Spleen (tissue), 11 donors: Measurements from ENCODE around the gene ALDH1A3. TPM values are rescaled to one million over a fixed set of nuclear protein-coding genes. Genes with fewer than 3 reads are reported as not detected.

ENCODE experiments used
- DNase-seq: peaks from one replicate; pipeline ENCODE4 v3.0.0-alpha.2; 2020
- H3K27ac ChIP-seq, 8 donors: fragments of 200-600 bp; sonication (generic) in 7 of 8; 1 replicate in 4 of 8; 2 replicates in 4 of 8; pipeline versions ENCODE4 v1.5.0 to v1.8.0; 2016 to 2021; ENCODE audit warnings: inconsistent platforms in 4 of 8, mild to moderate bottlenecking in 4 of 8, moderate library complexity in 1 of 8
- H3K27me3 ChIP-seq, 7 donors: fragments of 200-600 bp; sonication (generic) in 6 of 7; replicated peaks in 1 of 7; 1 replicate in 4 of 7; 2 replicates in 3 of 7; pipeline versions ENCODE4 v1.5.0 to v1.8.0; 2016 to 2021; ENCODE audit warnings: inconsistent platforms in 3 of 7, mild to moderate bottlenecking in 1 of 7
- H3K36me3 ChIP-seq, 6 donors: fragments of 200-600 bp; sonication (generic) in 5 of 6; 1 replicate in 4 of 6; 2 replicates in 2 of 6; pipeline versions ENCODE4 v1.5.0 to v1.8.0; 2016 to 2021; ENCODE audit warnings: inconsistent platforms in 2 of 6
- H3K4me1 ChIP-seq, 6 donors: fragments of 200-600 bp; sonication (generic) in 5 of 6; 1 replicate in 3 of 6; 2 replicates in 3 of 6; pipeline versions ENCODE4 v1.5.0 to v1.8.0; 2016 to 2021; ENCODE audit warnings: inconsistent platforms in 3 of 6
- H3K4me3 ChIP-seq, 8 donors: fragments of 200-600 bp; sonication (generic) in 7 of 8; 1 replicate in 4 of 8; 2 replicates in 4 of 8; pipeline versions ENCODE4 v1.5.0 to v1.8.0; 2016 to 2021; ENCODE audit warnings: inconsistent platforms in 4 of 8, mild to moderate bottlenecking in 4 of 8, moderate library complexity in 2 of 8
- H3K9me3 ChIP-seq, 8 donors: fragments of 200-600 bp; sonication (generic) in 7 of 8; 1 replicate in 4 of 8; 2 replicates in 4 of 8; pipeline versions ENCODE4 v1.5.0 to v1.8.0; 2016 to 2021; ENCODE audit warnings: inconsistent platforms in 4 of 8
- POLR2A ChIP-seq, 3 donors: fragments of 450-650 bp; IDR thresholded peaks; one replicate each; pipeline ENCODE4 v1.5.1; 2017; ENCODE audit warnings: antibody characterized with exemption in 3 of 3, mild to moderate bottlenecking in 1 of 3
- POLR2AphosphoS5 ChIP-seq, 3 donors: sonication (generic); formaldehyde crosslinking; IDR thresholded peaks; one replicate each; pipeline ENCODE4 v1.5.1; 2017; ENCODE audit warnings: antibody characterized with exemption in 3 of 3
- WGBS, 5 donors: extraction: QIAGEN DNeasy Blood & Tissue Kit in 3 of 5; methylation state at CpG; one replicate each; pipeline versions ENCODE4 v1.1.5 to v1.1.7; 2013 to 2018; 5-methylcytosine and 5-hydroxymethylcytosine counted together
- intact Hi-C: fragments of 100-400 bp; cut with DNase I; formaldehyde crosslinking; loops from one replicate; pipeline ENCODE4 v1.15.0; 2023; ENCODE audit warnings: low total_unique reads
- polyA plus RNA-seq, 3 donors: library from polyadenylated mRNA; stranded (reverse); fragments of 200-250 nt; gene quantifications; one replicate each; pipeline ENCODE4 v1.2.1, GENCODE V29; 2013
- total RNA-seq, 7 donors: library from RNA; depleted of rRNA in 3 of 7; stranded (reverse); fragments of >200 nt in 3 of 7; fragmentation: NEBNext Ultra II Directional in 4 of 7; extraction: Animal tissue kit (Norgen Biotek cat#: 25700) in 4 of 7; gene quantifications; one replicate each; pipeline versions ENCODE4 v1.1.0 to v1.2.1, GENCODE V29; 2016 to 2021
- TF ChIP-seq, protein P1 (sequence below), 11 experiments: fragments of 200-600 bp in 7 of 11; fragments of 450-650 bp in 4 of 11; sonication (generic) in 4 of 11; IDR thresholded peaks in 8 of 11; conservative IDR thresholded peaks in 3 of 11; 1 replicate in 7 of 11; 2 replicates in 4 of 11; pipeline versions ENCODE4 v1.4.0 to v1.8.0; 2016 to 2021; ENCODE audit warnings: antibody characterized with exemption in 11 of 11, inconsistent platforms in 4 of 11, mild to moderate bottlenecking in 1 of 11
- donor health status: healthy with polysubstance abuse.
- donor health status: DM: no; HTN: no; CAD: no; lungs with moderate emphysema.
- donor health status: DM: no; HTN: no; CAD: no.
- donor health status: Bipolar disorder and iron deficiency.
- donor health status: healthy.
- donor health status: DM: no; HTN: no; CAD: no.
- donor health status: DM: yes; HTN: yes; CAD: no.

ALDH1A3 gene
- total and polyA plus RNA-seq, 10 donors, result 0.94 to 22.3 (median 4.6) TPM

DNA sequence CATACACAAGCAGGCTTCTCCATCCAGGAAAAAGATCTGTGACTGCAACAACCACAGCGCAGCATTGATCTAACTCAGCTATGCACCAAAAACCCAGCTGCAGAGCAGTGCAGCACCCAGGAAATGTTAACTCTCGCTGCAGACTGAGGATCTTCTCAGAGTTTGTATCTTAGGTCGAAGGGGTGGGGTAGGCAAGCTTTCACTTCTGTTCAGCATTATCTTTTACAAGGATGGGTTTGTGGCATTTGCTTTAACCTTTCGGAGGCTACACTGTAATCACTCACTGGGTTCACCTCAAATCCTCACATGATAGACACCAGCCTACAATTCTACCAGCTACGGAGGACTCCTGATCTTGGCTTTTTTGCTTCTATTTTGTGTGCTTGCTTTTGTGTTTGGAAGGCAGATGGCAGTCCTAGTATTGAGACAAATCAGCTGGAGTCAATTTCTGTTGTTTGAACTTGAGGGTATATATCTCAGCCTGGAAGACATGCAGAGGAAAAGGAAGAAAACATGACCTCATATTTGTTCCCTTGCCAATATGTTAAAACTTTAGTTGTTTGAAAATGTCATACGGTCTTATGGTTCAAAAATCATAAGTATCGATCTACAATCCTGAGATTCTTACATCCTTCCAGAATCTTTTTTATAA is 64.7 kb downstream of the ALDH1A3 start:
- TF ChIP-seq POLR2A (IDR thresholded peaks at IDR 0.05), result no peak
- TF ChIP-seq POLR2AphosphoS5 (IDR thresholded peaks at IDR 0.05), result no peak
- TF ChIP-seq, protein P1, sequence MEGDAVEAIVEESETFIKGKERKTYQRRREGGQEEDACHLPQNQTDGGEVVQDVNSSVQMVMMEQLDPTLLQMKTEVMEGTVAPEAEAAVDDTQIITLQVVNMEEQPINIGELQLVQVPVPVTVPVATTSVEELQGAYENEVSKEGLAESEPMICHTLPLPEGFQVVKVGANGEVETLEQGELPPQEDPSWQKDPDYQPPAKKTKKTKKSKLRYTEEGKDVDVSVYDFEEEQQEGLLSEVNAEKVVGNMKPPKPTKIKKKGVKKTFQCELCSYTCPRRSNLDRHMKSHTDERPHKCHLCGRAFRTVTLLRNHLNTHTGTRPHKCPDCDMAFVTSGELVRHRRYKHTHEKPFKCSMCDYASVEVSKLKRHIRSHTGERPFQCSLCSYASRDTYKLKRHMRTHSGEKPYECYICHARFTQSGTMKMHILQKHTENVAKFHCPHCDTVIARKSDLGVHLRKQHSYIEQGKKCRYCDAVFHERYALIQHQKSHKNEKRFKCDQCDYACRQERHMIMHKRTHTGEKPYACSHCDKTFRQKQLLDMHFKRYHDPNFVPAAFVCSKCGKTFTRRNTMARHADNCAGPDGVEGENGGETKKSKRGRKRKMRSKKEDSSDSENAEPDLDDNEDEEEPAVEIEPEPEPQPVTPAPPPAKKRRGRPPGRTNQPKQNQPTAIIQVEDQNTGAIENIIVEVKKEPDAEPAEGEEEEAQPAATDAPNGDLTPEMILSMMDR (IDR thresholded peaks at IDR 0.05 in 8 of 11, conservative IDR thresholded peaks at IDR 0.05 in 3 of 11), result no peak
- Histone ChIP-seq H3K36me3 (peaks cover 0 to 5% (median 0%) of the 10 kb centered on the region in 6 donors), H3K4me3 (no peak overlapping the region), H3K4me1 (peaks cover 7 to 71% (median 48%) of the 10 kb centered on the region in 6 donors), H3K27ac (peak overlapping the region in 5 of 8 donors; percentile 0 to 57 (median 49)), H3K27me3 (no peaks in the 10 kb centered on the region), H3K9me3 (no peaks in the 10 kb centered on the region)
- DNase-seq, result no peak
- intact Hi-C loops, result no loop called here
- 58 to 77% (median 71%) methylated on average over 7 of the region's 7 CpGs for WGBS, 5 donors

DNA sequence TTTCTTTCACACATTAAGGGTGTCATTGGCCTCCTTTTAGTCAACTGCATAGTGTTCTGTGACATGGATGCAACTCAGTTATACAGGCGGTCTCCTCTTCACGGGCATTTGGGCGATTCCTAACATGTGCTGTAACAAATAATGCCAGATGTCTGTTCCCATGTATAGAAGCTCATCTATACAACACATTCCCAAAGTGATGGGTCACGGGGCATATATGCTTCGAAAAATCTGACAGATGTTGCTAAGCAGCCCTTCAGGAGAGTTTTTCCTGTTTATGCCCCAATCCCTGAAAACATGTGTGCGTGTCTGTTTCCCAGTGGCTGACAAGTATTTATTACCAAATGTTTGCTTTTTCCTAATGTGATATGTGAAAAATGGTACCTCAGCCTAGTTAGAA is 65.4 kb downstream of the ALDH1A3 start:
- Histone ChIP-seq H3K9me3 (no peaks in the 10 kb centered on the region), H3K27ac (peak overlapping the region in 3 of 8 donors; percentile 38 to 50 (median 49)), H3K4me1 (peaks cover 7 to 71% (median 44%) of the 10 kb centered on the region in 6 donors), H3K36me3 (peaks cover 0 to 5% (median 0%) of the 10 kb centered on the region in 6 donors), H3K4me3 (no peak overlapping the region), H3K27me3 (no peaks in the 10 kb centered on the region)
- no peak for TF ChIP-seq POLR2A (IDR thresholded peaks at IDR 0.05)
- TF ChIP-seq POLR2AphosphoS5 (IDR thresholded peaks at IDR 0.05), result no peak
- TF ChIP-seq, protein P1 (IDR thresholded peaks at IDR 0.05 in 8 of 11, conservative IDR thresholded peaks at IDR 0.05 in 3 of 11), result no peak
- intact Hi-C loops, result no loop called here
- DNase-seq, result no peak
- WGBS, 5 donors, result 85 to 92% (median 90%) methylated on average over 6 of the region's 6 CpGs

DNA sequence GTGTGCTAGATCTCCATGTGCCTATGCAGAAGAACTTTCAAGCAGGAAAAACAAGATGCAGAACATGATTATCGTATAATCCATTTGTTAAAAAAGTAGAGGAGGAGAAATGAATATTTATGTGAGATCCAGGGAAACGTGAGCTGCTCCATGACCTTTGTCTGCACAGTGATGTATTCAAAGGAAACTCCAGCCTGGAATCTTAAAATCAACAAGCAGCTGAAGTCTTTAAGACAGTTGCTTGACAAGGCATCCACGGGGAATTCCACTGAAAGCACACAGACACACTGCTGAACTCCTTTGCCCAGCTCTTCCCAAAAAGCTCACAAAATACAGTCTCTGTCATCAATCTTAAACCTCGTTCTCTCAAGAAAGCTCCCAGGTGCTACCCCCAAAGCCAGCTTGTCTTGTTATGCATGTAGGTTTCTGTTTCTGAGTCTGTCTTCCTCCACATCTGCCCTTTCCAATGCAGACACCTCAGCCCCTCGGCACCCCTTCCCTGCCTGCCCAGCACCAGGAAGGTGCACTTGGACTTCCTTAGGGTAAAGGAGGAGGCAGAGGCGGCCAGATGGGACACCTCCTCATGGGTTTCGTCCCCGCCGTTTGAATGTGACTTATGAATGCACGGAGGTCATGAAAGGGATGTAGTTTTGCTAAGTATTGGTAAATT is 68.3 kb downstream of the ALDH1A3 start:
- Histone ChIP-seq H3K4me1 (peaks cover 0 to 57% (median 31%) of the 10 kb centered on the region in 6 donors), H3K4me3 (peak overlapping the region in 1 of 8 donors; percentile 38), H3K27me3 (no peaks in the 10 kb centered on the region), H3K27ac (peak overlapping the region in 5 of 8 donors; percentile 21 to 65 (median 39)), H3K36me3 (peaks cover 0 to 5% (median 0%) of the 10 kb centered on the region in 6 donors), H3K9me3 (no peaks in the 10 kb centered on the region)
- no peak for TF ChIP-seq POLR2A (IDR thresholded peaks at IDR 0.05)
- peak in 1 of 3 donors; percentile 25 for TF ChIP-seq POLR2AphosphoS5 (IDR thresholded peaks at IDR 0.05)
- intact Hi-C loops, result no loop called here
- DNase-seq, result no peak
- 60 to 76% (median 68%) methylated on average over 10 of the region's 10 CpGs for WGBS, 5 donors

DNA sequence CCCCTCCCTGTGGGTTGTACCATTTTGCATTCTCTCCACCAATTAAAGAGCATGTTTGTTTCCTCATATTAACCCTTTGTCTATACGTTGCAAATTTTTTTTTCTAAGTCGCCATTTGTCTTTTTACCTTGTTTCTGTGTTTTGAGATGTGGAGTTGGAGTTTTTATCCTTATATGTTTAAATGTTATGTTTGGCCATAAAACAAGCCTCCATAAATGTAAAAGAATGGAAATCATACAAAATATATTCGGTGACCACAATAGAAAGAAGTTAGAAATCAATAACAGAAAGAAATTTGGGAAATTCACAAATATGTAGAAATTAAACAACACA is 68.8 kb downstream of the ALDH1A3 start:
- peaks cover 0 to 52% (median 26%) of the 10 kb centered on the region in 6 donors for H3K4me1 ChIP-seq
- WGBS, 5 donors, result 82 to 92% (median 90%) methylated on average over 3 of the region's 3 CpGs
- H3K36me3 ChIP-seq, result peaks cover 0 to 5% (median 0%) of the 10 kb centered on the region in 6 donors
- no peaks in the 10 kb centered on the region for H3K9me3 ChIP-seq
- TF ChIP-seq POLR2AphosphoS5 (IDR thresholded peaks at IDR 0.05), result no peak
- TF ChIP-seq, protein P1 (IDR thresholded peaks at IDR 0.05 in 8 of 11, conservative IDR thresholded peaks at IDR 0.05 in 3 of 11), result no peak
- no peak for TF ChIP-seq POLR2A (IDR thresholded peaks at IDR 0.05)
- no peaks in the 10 kb centered on the region for H3K27me3 ChIP-seq
- intact Hi-C loops, result no loop called here
- peak overlapping the region in 4 of 8 donors; percentile 21 to 65 (median 36) for H3K27ac ChIP-seq
- peak overlapping the region in 1 of 8 donors; percentile 38 for H3K4me3 ChIP-seq
- no peak for DNase-seq
